Keratinocyte (primary cell): ENCODE data around the gene YWHAQ. TPM values are rescaled to one million over a fixed set of nuclear protein-coding genes. Genes with fewer than 3 reads are reported as not detected.

Experiments used
- DNase-seq: peaks from one replicate; pipeline ENCODE4 v3.0.0-alpha.2; 2011; ENCODE audit warnings: low read depth, missing footprints, low spot score
- FAIRE-seq: peaks from 2 replicates; lab custom pipeline; 2011; peaks lifted over from hg19 to GRCh38; lab: Jason Lieb, UNC
- H2AFZ ChIP-seq: 2 replicates; pipeline ENCODE4 v1.6.0; 2012; ENCODE audit warnings: low read length, control low read depth, inconsistent platforms; ENCODE audit not compliant: control insufficient read depth
- H3K27ac ChIP-seq: 2 replicates; pipeline ENCODE4 v1.5.1; 2011; ENCODE audit warnings: low read length; ENCODE audit not compliant: control insufficient read depth, insufficient read depth
- H3K27me3 ChIP-seq: 3 replicates; pipeline ENCODE4 v1.6.0; 2011; ENCODE audit warnings: low read length; ENCODE audit not compliant: control insufficient read depth, insufficient read depth; ENCODE audit errors: extremely low read depth
- H3K36me3 ChIP-seq, 2 experiments: 2 replicates in 1 of 2; 3 replicates in 1 of 2; pipeline ENCODE4 v1.5.1; 2011; ENCODE audit warnings: low read length in 2 of 2, mild to moderate bottlenecking in 1 of 2; ENCODE audit not compliant: control insufficient read depth in 2 of 2, insufficient read depth in 2 of 2; ENCODE audit errors: extremely low read depth in 1 of 2
- H3K4me1 ChIP-seq: 3 replicates; pipeline ENCODE4 v1.5.1; 2011; ENCODE audit warnings: low read length; ENCODE audit not compliant: control insufficient read depth, insufficient read depth; ENCODE audit errors: extremely low read depth
- H3K4me2 ChIP-seq: 3 replicates; pipeline ENCODE4 v1.6.0; 2011; ENCODE audit warnings: low read depth, low read length; ENCODE audit not compliant: control insufficient read depth, insufficient read depth; ENCODE audit errors: extremely low read depth
- H3K4me3 ChIP-seq, 3 experiments: fragments of 200-600 bp in 1 of 3; sonication (generic) in 1 of 3; 2 replicates in 2 of 3; 3 replicates in 1 of 3; pipeline ENCODE4 v1.5.1; 2011 to 2016; ENCODE audit warnings: low read length in 3 of 3, mild to moderate bottlenecking in 3 of 3, control low read depth in 2 of 3, inconsistent platforms in 1 of 3, low read depth in 1 of 3, mixed read lengths in 1 of 3, mixed run types in 1 of 3, moderate library complexity in 1 of 3; ENCODE audit not compliant: control insufficient read depth in 2 of 3, insufficient read depth in 2 of 3; ENCODE audit errors: extremely low read depth in 1 of 3
- H3K79me2 ChIP-seq: 2 replicates; pipeline ENCODE4 v1.6.0; 2012; ENCODE audit warnings: low read length; ENCODE audit not compliant: control insufficient read depth, insufficient read depth
- H3K9ac ChIP-seq: 3 replicates; pipeline ENCODE4 v1.6.0; 2011; ENCODE audit warnings: low read length; ENCODE audit not compliant: control insufficient read depth, insufficient read depth; ENCODE audit errors: extremely low read depth
- H3K9me1 ChIP-seq: 3 replicates; pipeline ENCODE4 v1.6.0; 2011; ENCODE audit warnings: low read length; ENCODE audit not compliant: control insufficient read depth, insufficient read depth; ENCODE audit errors: extremely low read depth
- H3K9me3 ChIP-seq: 2 replicates; pipeline ENCODE4 v1.5.1; 2012; ENCODE audit warnings: low read depth, low read length; ENCODE audit not compliant: control insufficient read depth
- H4K20me1 ChIP-seq: 3 replicates; pipeline ENCODE4 v1.6.0; 2011; ENCODE audit warnings: low read length; ENCODE audit not compliant: control insufficient read depth, insufficient read depth; ENCODE audit errors: extremely low read depth
- CTCF ChIP-seq, 3 experiments: IDR thresholded peaks in 1 of 3; conservative IDR thresholded peaks in 1 of 3; optimal IDR thresholded peaks in 1 of 3; 2 replicates in 2 of 3; 3 replicates in 1 of 3; pipeline versions ENCODE3 to v1.5.1; 2011; ENCODE audit warnings: low read length in 3 of 3, mild to moderate bottlenecking in 3 of 3, moderate library complexity in 2 of 3, control low read depth in 1 of 3, inconsistent platforms in 1 of 3; ENCODE audit not compliant: insufficient read depth in 2 of 3; ENCODE audit errors: extremely low read depth in 1 of 3
- EZH2 ChIP-seq: IDR thresholded peaks from one replicate; pipeline ENCODE4 v1.6.1; 2012; ENCODE audit warnings: inconsistent platforms, mild to moderate bottlenecking, low read length, moderate library complexity
- dilution Hi-C: fragments of 300-500 bp; cut with MboI; formaldehyde crosslinking; loops from one replicate; pipeline ENCODE4 v1.7.0; 2020; ENCODE audit warnings: low sequenced_read_pairs; ENCODE audit not compliant: extremely low pct_ligation_motif_present
- polyA plus RNA-seq, 5 experiments: library from polyadenylated mRNA; depleted of rRNA in 3 of 5; stranded (reverse) in 3 of 5; stranded (forward) in 1 of 5; unstranded in 1 of 5; fragments of >200 nt; gene quantifications; 1 replicate in 1 of 5; 2 replicates in 3 of 5; 3 replicates in 1 of 5; pipeline versions ENCODE4 v1.2.1 to v1.2.3, GENCODE V29; 2011 to 2012; ENCODE audit warnings: missing spikeins in 2 of 5, low read depth in 1 of 5, low replicate concordance in 1 of 5

YWHAQ gene
- polyA plus RNA-seq, 1 donor (not counting 4 experiments of a cell fraction or from before 2014, with no cell fraction given): 593 TPM

- DNase-seq: no peak
- no peak for TF ChIP-seq EZH2
- TF ChIP-seq CTCF (optimal IDR thresholded peaks at IDR 0.05 in 1 of 3, IDR thresholded peaks at IDR 0.05 in 1 of 3, conservative IDR thresholded peaks at IDR 0.05 in 1 of 3; ENCODE audit: extremely low read depth in 1 of 3, insufficient read depth in 2 of 3, low read length in 3 of 3): no peak
- Histone ChIP-seq H3K4me1 (peaks cover 10% of the 10 kb centered on the region), H3K9me3 (no peaks in the 10 kb centered on the region), H3K36me3 (no peaks in the 10 kb centered on the region), H2AFZ (peak overlapping the region; percentile 43), H3K4me3 (no peak overlapping the region), H3K9ac (peak overlapping the region; percentile 54), H3K9me1 (peaks cover 2% of the 10 kb centered on the region), H3K27me3 (no peaks in the 10 kb centered on the region), H3K79me2 (no peaks in the 10 kb centered on the region), H3K27ac (peak overlapping the region; percentile 71), H4K20me1 (no peaks in the 10 kb centered on the region), H3K4me2 (peak overlapping the region; percentile 60)
- peak; percentile 62 for FAIRE-seq
- dilution Hi-C loops: no loop called here
These were observed 65.2 kb downstream of the YWHAQ start for GRCh38 chr2:9565436-9566153.

GRCh38 chr2:9560628-9561027, 70.2 kb downstream of the YWHAQ start:
- no peak overlapping the region for H3K9ac ChIP-seq
- no peak overlapping the region for H2AFZ ChIP-seq
- H3K79me2 ChIP-seq: peaks cover 12% of the 10 kb centered on the region
- H3K4me2 ChIP-seq: no peak overlapping the region
- H3K9me3 ChIP-seq: no peaks in the 10 kb centered on the region
- dilution Hi-C loops: no loop called here
- no peaks in the 10 kb centered on the region for H4K20me1 ChIP-seq
- no peak overlapping the region for H3K27ac ChIP-seq
- H3K27me3 ChIP-seq: no peaks in the 10 kb centered on the region
- DNase-seq (no peak), FAIRE-seq (no peak)
- TF ChIP-seq CTCF (optimal IDR thresholded peaks at IDR 0.05 in 1 of 3, IDR thresholded peaks at IDR 0.05 in 1 of 3, conservative IDR thresholded peaks at IDR 0.05 in 1 of 3; ENCODE audit: extremely low read depth in 1 of 3, insufficient read depth in 2 of 3, low read length in 3 of 3): no peak
- TF ChIP-seq EZH2: no peak
- H3K4me3 ChIP-seq: no peak overlapping the region
- H3K36me3 ChIP-seq: no peaks in the 10 kb centered on the region
- H3K9me1 ChIP-seq: no peaks in the 10 kb centered on the region
- H3K4me1 ChIP-seq: peaks cover 22% of the 10 kb centered on the region
